GM19328 (cell line): ENCODE data around the gene ASCC1.

Source experiments
- ATAC-seq: cut with Tn5 transposase; IDR thresholded peaks from one replicate; pipeline ENCODE4 v1.9.1; 2021; ENCODE audit warnings: mild to moderate bottlenecking, moderate library complexity; ENCODE audit not compliant: unreplicated experiment

The ASCC1 gene

DNA sequence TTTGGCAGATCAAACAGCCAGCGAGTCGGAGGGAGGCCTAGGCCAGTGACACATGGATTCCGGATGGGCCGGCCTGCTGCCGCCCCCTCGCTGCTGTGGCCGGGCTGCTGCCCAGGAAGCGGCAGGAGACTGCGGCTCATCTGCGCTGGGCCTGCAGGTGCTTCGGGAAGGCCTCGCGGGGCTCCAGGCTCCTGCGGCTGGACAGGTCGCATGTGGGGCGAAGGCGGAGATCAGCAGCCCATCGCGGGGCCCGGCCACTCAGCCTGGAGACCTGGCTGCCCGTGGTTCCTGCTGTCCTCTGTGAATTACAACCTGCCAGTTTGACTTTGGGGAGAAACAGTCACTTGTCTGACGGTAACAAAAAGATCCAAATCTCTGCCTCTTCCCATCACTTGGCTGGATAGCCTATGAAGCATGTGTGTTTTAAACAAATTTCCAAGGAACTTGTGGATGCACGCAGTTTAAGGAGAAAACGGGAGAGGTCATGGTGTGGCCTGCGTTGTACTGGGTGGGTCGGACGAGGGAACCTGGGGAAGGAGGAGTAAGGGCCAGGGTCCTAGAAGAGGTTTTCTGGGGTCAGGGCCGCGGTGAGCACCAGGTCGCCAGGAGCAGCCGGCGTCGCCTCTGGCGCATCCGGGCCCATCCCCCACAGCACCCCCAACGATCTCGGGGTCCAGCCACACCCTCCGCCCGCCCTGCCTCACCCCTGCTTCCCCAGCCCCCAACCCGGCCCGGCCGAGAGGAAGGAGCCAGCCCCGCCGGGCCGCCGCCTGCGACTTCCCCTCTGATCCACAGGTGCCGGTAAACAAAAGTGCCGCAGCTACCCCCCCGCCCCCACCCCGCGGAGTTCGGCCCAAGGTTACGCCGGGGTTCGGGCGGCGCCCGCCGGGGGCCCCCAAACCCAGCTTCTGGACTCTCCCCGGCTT, 129.3 kb downstream of the ASCC1 start:
- no peak for ATAC-seq

DNA sequence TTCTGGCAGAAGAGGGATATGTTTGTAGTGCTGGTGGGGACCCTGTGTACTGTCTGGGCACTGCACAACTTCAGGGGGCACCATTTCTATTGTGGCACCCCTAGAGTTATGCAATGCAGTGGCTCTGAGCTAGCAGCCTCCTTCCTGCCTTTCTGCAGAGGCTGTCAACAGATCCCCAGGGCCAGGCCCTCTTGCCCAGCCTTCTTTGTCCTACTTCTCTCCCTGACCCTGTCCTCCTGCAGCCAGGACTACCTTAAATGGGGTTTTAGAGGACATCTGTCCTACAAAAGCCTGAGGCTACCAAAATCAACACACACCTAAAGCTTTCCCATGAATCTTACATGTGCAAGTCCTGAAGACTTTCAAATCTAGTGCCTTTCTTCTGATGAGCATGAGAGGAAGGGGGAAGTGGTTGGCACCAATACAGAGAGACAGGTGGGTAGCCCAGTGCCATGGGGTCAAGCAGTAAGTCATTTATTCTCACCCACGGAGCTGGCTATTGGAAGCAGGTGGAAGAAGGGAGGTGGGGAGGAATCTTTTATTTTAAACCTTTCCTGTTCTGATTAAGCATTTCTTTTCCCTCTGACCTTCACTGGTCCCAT, 130.1 kb downstream of the ASCC1 start:
- ATAC-seq, result no peak

- ATAC-seq, result no peak
These were observed 130.9 kb downstream of the ASCC1 start for GRCh38 chr10:72085166-72085565.

GRCh38 chr10:72083790-72084459, 132.2 kb downstream of the ASCC1 start:
- ATAC-seq, result no peak

DNA sequence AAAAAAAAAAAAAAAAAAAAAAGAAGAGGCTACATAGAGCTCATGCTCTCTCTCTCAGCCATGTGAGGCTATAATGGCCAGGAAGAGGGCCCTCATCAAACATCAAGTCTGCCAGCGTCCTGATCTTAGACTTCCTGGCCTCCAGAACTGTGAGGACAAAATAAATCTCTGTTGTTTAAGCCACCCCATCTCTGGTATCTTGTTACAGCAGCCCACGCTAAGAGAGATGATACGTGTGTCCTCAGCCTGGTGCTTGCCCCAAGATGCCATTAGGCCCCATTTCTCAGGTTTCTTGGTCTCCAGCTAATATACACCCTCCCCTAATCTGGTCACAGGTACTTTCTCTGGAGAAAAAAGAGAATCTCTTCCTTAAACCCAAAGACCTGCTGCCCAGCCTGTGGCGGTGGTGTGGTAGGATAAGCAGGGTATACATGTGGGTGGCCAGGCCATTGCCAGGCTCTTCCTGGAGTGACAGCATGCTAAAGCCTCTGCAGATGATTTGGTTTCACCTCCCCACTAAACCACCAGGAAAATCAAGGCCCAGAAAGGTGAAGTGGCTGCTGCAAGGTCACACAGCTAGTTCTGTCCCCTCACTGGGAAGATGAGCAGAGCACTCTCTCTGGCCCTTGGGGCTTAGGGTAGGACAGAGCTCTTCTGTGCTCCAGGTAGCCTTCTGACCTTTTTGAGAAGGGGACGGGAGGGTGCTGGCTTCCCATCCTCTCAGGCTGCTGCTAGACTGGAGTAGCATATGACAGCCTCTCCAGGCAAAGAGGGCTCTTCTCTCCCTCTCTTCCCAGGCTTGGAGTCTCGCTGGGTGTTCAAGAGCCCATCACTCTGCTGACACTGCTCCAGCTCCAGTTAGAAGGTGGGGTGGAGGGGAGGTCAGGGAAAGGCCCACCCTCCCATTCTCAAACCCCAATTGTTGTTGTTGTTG, 133.0 kb downstream of the ASCC1 start:
- no peak for ATAC-seq

DNA sequence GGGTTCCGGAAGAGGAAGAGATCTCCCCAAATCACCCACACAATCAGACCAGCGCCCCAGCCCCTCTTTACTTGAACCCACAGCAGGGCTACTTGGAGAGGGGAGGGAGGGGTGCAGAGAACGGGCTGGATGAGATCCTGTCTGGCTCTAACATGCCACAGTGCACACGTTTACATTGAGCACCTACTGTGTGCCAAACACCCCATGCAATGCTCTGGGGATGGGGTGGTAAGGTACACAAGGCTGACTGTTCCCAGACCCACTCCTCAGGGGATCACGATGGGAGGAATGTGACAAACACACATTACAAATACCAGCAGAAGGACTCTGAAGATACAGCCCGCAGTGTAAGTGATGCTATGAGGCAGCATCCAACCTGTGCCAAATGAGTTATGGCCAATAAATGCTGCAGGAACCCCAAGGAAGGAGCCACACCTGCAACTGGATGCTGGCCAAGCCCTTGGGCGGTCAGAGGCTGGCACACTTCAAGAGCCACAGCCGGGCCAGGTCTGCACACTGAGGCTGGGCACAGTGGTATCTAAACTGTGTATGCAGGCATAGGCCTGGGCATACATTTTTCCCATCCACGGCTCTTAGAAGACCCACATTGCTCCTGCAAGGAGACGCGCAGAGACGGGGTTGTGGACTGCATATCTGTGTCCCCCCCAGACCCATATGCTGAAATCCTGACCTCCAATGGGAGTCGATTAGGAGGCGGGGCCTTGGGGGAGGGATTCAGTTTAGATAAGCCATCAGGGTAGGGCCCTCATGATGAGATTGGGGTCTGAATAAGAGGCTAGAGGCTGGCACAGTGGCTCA, 134.1 kb downstream of the ASCC1 start:
- ATAC-seq, result no peak

GRCh38 chr10:72081210-72081609, 134.9 kb downstream of the ASCC1 start:
- ATAC-seq, result no peak

- no peak for ATAC-seq
These were observed 135.8 kb downstream of the ASCC1 start for GRCh38 chr10:72080042-72080975.

DNA sequence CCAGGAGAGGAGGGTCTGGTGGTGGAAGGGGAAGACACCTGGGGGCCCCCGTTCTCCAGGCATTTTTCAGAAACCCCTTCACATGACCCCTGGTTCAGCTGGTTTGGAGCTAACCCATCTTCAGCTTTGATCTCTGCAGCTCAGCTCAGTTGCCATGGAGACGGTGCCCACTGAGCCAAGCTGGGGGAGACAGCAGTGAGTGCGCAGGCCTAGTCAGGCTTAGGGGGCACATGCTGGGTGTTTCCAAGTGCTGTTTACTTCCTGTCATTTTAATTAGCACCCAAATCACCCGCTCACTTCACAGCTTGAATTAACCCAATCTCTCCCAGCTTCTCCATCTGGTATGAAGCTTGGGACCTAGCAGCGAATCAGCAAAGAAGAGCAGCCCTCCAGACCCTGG, 136.7 kb downstream of the ASCC1 start:
- no peak for ATAC-seq

- ATAC-seq, result no peak
These were observed 138.6 kb downstream of the ASCC1 start for GRCh38 chr10:72077275-72077990.

DNA sequence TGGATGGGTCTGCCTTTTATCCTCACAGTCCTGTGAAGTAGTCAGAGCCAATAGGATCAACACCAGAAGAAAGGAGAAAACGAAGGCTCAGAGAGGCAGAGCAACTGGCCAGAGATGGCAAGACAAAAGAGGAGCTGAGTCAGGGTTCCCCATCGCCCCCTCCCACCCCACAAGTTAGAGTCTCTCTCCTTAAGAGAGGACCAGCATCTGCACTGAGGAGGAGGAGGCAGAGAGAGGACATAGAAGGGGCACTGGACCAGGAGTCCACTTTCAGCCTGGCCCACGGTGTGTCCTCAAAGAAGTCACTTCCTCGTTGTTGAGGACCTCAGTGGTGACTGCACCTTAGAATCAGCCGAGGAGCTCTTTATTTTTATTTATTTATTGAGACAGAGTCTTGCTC, 139.3 kb downstream of the ASCC1 start:
- no peak for ATAC-seq

- ATAC-seq, result no peak
These were observed 140.5 kb downstream of the ASCC1 start for GRCh38 chr10:72075376-72076115.

- no peak for ATAC-seq
These were observed 141.3 kb downstream of the ASCC1 start for GRCh38 chr10:72074574-72075375.

DNA sequence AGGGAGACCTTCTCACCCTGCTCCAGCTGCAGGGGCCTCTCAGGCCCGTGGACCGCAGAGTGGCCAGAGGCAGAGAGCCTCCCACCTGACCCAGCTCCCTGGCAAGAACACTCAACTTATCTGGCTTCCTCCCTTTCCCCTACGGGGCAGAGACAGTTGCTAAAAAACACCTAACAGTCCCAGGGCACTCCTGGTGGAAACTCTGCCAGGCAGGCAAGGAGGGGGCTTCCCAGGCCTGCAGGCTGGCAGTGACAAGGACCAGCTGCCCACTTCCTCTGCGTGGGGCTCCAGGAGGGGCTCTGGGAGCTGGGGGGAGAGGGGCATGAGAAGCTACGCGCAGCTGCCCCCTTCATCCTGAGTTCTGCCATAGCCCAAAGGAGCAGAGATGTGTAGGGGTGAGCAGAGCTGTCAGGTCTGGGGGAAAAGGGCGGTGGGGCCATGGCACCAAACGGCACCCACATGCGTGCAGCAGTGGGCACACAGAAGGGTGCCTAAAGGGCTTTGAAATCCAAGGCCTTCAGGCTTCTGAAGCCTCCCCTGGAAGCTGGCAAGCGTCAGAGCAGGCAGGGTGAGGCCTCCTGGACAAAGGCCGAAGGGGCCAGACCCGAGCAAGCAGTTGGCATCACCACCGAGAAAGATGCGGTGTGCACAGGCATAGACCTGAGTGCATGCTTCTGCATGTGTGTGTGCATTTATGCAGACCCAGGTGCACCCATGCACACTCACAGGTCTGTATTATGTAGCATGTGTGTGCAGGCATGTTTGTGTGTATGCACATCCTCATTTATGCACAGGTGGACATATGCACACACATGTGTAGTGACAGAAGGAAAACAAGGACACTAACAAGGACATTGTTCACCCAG, 142.1 kb downstream of the ASCC1 start:
- no peak for ATAC-seq

GRCh38 chr10:72072639-72073038, 143.4 kb downstream of the ASCC1 start:
- no peak for ATAC-seq

GRCh38 chr10:72072046-72072445, 144.0 kb downstream of the ASCC1 start:
- no peak for ATAC-seq
